Measurements from ENCODE around the gene SNX2.
A peak's percentile ranks its signal among the peaks of the same experiment; 100 is the strongest.
"Not testable (repeated sequence)": the region's sequence is repeated elsewhere in the genome, so short reads cannot be mapped to it uniquely, and the experiment has no call there.

SNX2 gene

GRCh38 chr5:122842016-122842580 lies 67.2 kb downstream of the SNX2 start:
- DNase-seq = no peak

DNA sequence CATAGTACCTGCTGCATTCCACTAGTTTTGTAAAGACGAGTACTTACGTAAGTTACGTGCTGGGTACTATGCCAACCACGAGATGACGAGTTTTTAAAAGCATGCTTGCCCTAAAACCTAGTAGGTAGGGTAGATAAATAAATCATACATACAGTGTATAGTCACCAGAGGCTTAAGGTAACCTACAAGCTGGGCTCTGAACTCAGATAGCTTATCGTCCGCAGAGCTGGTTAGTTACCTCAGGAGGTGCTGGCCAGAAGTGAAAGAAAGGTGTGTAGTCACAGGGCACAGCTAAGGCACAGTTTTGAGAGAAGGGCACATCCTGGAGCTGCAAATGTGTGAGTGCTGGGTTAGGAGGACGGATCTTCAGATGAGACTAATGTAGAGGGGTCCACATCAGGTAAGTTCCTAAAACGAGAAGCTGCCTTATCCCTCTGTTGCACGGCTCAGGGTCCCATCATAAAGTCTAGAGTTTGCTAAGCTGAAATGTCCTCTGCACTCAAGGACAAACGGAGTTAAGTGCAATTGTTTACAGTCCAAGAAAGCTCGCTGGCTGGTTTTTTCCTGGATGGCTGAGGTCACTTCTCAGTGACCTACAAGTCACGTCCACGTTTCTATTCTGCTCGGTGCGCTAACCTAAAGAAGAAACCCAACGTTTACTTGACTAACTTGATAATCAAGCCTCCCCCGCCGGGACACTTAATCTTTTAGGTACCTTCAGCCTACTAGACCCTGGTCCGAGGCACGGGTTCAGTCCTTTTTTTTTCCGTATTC lies 69.4 kb downstream of the SNX2 start:
- no peak for DNase-seq

DNA sequence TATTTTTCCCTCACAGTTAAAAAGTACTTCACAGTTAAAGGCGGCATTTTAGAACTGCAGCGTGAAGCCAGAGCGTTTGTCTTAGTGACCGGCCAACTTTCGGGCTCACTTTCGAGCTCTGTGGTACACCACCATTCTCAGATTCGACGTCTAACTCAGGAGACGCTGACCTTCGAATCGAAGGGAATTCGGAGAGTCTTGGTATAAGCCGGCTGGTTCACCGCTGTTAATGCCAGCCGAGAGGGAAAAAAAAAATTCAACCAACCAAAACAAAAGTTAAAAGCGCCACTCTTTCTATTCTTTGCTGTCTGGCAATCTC lies 70.0 kb downstream of the SNX2 start:
- peak in 1 of 56 donors; percentile 70 for DNase-seq

DNA sequence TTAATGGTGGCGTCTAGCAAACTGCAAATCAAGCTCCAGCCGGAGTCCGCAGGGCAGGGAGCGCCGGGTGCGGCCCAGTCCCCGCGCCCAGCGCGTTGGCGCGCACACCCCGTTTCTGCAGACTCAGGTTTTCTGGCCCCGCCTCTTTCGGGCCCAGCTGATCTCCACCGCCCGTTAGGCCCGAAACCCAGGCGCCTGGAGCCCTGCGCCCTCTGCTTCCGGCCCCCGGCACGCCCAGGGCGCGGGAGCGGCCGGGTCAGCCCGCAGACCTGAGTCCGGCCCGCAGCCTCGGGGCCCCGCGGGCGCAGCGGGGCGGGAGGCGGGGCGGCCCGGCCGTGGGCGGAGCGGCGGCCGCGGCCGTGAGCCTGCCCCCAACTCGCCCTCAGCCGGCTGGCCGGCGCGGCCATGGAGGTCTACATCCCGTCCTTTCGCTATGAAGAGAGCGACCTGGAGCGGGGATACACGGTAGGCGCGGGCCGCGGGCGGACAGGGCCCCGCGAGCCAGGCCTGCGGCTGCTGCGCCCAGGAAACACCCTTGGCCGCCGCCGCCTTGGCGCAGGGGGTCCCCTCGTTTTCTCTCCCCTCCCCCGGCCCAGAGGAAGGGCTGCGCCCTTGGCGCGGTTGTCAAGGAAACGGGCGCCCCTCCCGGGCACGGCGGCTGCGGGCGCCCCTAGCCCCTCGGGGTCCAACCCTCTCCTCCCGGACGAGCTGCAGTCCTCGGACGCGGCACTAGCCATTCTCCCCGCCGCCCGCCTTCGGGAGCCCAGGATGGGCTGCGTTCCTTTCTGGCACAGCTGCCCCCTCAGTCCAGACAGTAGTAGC lies 70.6 kb downstream of the SNX2 start, which contains the start of gene SNX24:
Gene SNX24 (plus strand): TSS at position 385 of the 822 bp plus-strand sequence. CDS start 21 bp downstream, at position 406.
- DNase-seq = peak in 54 of 56 donors; percentile 33 to 85 (median 69)

- DNase-seq = no peak
Measured at GRCh38 chr5:122846051-122846550, 71.2 kb downstream of the SNX2 start.

- DNase-seq = no peak
Measured at GRCh38 chr5:122847687-122848081, 72.8 kb downstream of the SNX2 start.

DNA sequence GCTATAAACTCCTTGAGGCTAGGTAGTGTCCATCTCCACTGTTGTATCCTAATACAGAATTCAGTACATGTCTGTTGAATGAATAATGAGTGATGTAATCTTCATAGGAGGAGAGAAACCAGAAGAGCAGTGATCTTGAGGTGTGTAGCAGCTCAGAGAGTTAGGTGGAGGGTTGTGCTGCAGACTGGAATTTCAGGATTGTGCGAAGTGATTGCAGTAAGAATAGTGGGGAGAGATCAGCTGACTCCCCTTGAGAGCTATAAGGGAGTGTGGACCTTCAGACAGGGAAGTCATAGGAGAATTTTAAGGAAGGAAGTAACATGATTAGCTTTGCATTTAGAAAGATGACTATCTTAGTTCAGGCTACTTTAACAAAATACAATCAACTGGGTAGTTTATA lies 74.9 kb downstream of the SNX2 start:
- no peak for DNase-seq

DNA sequence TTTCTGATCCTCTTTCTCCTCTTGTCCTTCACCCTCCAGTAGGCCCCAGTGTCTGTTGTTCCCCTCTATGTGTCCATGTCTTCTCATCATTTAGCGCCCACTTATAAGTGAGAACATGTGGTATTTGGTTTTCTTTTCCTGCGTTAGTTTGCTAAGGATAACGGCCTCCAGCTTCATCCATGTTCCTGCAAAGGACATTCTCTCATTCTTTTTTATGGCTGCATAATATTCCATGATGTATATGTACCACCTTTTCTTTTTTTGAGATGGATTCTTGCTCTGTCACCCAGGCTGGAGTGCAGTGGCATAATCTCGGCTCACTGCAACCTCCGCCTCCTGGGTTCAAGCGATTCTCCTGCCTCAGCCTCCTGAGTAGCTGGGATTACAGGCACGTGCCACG lies 82.7 kb downstream of the SNX2 start:
- DNase-seq = not testable (repeated sequence)

GRCh38 chr5:122858451-122858850 lies 83.6 kb downstream of the SNX2 start:
- DNase-seq = no peak

DNA sequence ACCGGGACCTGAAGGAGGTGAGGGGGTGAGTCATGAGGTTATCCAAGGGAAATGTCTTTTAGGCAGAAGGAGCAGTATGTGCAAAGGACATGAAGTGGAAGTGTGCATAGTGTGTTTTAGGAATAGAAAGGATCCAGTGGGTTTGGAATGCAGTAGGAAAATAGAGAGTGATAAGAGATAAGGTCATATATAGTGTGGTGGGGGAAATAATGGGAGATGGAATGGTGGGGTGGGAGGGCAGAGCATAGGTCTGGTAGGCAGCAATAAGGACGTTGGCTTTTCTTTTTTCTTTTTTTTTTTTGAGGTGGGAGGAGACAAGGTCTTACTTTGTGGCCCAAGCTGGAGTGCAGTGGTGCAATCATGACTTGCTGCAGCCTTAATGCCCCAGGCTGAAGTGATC lies 88.4 kb downstream of the SNX2 start:
- DNase-seq = no peak

GRCh38 chr5:122863721-122864120 lies 88.8 kb downstream of the SNX2 start:
- no peak for DNase-seq

GRCh38 chr5:122864400-122864799 lies 89.5 kb downstream of the SNX2 start:
- DNase-seq = peak in 1 of 56 donors; percentile 6

DNA sequence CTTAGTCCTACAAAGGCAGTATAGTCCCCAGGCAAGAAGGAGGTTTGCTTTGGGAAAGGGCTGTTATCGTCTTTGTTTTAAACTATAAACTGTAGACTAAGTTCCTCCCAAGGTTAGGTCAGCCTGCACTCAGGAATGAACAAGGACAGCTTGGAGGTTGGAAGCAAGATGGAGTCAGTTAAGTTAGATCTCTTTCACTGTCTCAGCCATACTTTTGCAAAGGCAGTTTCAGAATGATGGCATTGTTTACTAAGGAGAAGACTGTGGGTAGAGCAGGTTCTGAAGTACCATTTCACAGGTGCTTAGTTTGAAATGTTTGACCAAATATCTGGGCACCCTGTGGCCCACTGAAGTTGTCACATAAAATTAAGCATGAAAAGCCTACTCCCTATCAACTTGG lies 90.0 kb downstream of the SNX2 start:
- DNase-seq = no peak

DNA sequence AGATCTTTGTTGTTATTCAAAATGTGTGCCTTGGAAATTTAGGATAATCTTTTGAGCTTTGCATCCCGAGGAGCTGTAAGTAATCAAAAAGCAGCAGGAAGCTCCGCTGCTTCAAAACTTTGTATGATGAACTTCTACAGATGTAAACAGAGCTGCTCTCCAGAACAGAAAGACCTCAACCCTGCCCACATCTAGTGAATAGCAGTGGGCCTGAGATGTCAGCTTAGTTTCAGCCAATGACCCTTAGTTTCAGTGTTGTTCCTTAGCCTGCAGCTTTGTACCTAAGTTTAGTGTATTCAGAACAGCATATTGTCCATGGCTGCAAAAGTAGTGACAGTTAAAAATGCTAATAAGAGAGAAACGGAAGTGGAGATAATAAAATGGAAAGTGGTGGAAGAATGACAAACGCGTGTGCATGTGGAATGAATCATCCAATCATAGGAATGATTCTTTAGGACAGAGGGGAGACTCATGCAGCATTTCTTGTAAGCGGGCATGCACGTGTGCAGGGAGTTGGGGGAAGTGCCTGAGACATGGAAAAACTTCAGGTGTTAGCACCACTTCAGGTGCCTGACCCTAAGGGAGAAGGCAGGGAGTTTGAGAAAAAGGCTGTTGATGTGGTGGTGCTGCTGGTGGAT lies 95.5 kb downstream of the SNX2 start:
- DNase-seq = no peak

GRCh38 chr5:122871661-122872060 lies 96.8 kb downstream of the SNX2 start:
- no peak for DNase-seq

GRCh38 chr5:122874179-122874875 lies 99.4 kb downstream of the SNX2 start:
- DNase-seq = no peak

GRCh38 chr5:122877518-122877917 lies 102.6 kb downstream of the SNX2 start:
- DNase-seq = no peak

DNA sequence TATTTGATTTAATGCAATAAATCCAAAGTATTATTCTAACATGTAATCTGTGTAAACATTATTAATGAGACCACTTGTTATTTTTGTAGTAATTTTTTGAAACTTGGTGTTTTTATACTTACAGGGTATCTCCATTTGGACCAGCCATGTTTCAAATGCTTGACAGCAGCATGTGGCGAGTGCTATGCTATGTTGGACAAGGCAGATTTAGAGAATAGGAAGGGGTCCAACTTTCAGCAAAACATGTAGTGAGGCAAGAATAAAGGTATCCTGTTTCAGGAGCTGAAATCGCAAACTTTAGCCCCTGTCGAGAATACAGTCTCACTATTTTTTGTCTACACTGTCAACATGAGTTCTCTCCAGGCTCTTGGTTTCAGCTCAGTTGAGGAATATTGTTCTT lies 104.2 kb downstream of the SNX2 start:
- DNase-seq = no peak

Data from nucleus accumbens (tissue), 56 donors.